ENCODE measurements around the gene NDST1.

GRCh38 chr5:150570333-150570732, 62.4 kb downstream of the NDST1 start:
- no peak for TF ChIP-seq CTCF (IDR thresholded peaks at IDR 0.05)
- TF ChIP-seq, protein P1, sequence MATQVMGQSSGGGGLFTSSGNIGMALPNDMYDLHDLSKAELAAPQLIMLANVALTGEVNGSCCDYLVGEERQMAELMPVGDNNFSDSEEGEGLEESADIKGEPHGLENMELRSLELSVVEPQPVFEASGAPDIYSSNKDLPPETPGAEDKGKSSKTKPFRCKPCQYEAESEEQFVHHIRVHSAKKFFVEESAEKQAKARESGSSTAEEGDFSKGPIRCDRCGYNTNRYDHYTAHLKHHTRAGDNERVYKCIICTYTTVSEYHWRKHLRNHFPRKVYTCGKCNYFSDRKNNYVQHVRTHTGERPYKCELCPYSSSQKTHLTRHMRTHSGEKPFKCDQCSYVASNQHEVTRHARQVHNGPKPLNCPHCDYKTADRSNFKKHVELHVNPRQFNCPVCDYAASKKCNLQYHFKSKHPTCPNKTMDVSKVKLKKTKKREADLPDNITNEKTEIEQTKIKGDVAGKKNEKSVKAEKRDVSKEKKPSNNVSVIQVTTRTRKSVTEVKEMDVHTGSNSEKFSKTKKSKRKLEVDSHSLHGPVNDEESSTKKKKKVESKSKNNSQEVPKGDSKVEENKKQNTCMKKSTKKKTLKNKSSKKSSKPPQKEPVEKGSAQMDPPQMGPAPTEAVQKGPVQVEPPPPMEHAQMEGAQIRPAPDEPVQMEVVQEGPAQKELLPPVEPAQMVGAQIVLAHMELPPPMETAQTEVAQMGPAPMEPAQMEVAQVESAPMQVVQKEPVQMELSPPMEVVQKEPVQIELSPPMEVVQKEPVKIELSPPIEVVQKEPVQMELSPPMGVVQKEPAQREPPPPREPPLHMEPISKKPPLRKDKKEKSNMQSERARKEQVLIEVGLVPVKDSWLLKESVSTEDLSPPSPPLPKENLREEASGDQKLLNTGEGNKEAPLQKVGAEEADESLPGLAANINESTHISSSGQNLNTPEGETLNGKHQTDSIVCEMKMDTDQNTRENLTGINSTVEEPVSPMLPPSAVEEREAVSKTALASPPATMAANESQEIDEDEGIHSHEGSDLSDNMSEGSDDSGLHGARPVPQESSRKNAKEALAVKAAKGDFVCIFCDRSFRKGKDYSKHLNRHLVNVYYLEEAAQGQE (IDR thresholded peaks at IDR 0.05; ENCODE audit: low read depth, low read length) = no peak
- peak; percentile 85 for TF ChIP-seq CHD2 (IDR thresholded peaks at IDR 0.05; ENCODE audit: low read length, partially characterized antibody)
- TF ChIP-seq, protein P2, sequence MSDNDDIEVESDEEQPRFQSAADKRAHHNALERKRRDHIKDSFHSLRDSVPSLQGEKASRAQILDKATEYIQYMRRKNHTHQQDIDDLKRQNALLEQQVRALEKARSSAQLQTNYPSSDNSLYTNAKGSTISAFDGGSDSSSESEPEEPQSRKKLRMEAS (IDR thresholded peaks at IDR 0.05; ENCODE audit: low read depth) = no peak
- TF ChIP-seq TAF1 (IDR thresholded peaks at IDR 0.05; ENCODE audit: borderline replicate concordance, low read depth, low read length) = no peak
- no peak for TF ChIP-seq NRF1 (IDR thresholded peaks at IDR 0.05; ENCODE audit: low read depth, low read length)
- TF ChIP-seq POLR2AphosphoS5 (IDR thresholded peaks at IDR 0.05; ENCODE audit: low read depth, low read length) = no peak
- TF ChIP-seq EP300 (IDR thresholded peaks at IDR 0.05; ENCODE audit: borderline replicate concordance in 1 of 2, low read depth in 1 of 2, low read length in 1 of 2) = peak in 1 of 2 experiments; percentile 95; a peak in 2 of 4 replicates
- TF ChIP-seq, protein P3, sequence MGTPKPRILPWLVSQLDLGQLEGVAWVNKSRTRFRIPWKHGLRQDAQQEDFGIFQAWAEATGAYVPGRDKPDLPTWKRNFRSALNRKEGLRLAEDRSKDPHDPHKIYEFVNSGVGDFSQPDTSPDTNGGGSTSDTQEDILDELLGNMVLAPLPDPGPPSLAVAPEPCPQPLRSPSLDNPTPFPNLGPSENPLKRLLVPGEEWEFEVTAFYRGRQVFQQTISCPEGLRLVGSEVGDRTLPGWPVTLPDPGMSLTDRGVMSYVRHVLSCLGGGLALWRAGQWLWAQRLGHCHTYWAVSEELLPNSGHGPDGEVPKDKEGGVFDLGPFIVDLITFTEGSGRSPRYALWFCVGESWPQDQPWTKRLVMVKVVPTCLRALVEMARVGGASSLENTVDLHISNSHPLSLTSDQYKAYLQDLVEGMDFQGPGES (IDR thresholded peaks at IDR 0.05; ENCODE audit: low read depth, low read length) = no peak
